Vagina (tissue), 2 donors: ENCODE results near the gene ASB13. TPM values are rescaled to one million over a fixed set of nuclear protein-coding genes. Genes with fewer than 3 reads are reported as not detected.

Experiments
- DNase-seq, 2 donors: peaks; one replicate each; pipeline ENCODE4 v3.0.0-alpha.2; 2017; ENCODE audit errors: extremely low spot score in 2 of 2
- H3K27ac ChIP-seq: fragments of 200-600 bp; sonication (generic); one replicate; pipeline ENCODE4 v1.5.1; 2019
- H3K27me3 ChIP-seq: fragments of 200-600 bp; sonication (generic); one replicate; pipeline ENCODE4 v1.5.1; 2019
- H3K36me3 ChIP-seq, 2 donors: fragments of 200-600 bp; sonication (generic); one replicate each; pipeline ENCODE4 v1.5.1; 2017 to 2019
- H3K4me1 ChIP-seq: fragments of 200-600 bp; sonication (generic); one replicate; pipeline ENCODE4 v1.5.1; 2019
- H3K4me3 ChIP-seq, 2 donors: fragments of 200-600 bp; sonication (generic); 1 replicate in 1 of 2; 2 replicates in 1 of 2; pipeline ENCODE4 v1.5.1; 2016 to 2019
- H3K9me3 ChIP-seq: fragments of 200-600 bp; sonication (generic); one replicate; pipeline ENCODE4 v1.5.1; 2019
- POLR2A ChIP-seq, 2 donors: fragments of 450-650 bp; IDR thresholded peaks; one replicate each; pipeline ENCODE4 v1.6.1; 2017; ENCODE audit warnings: antibody characterized with exemption in 2 of 2, mild to moderate bottlenecking in 2 of 2, moderate library complexity in 2 of 2
- POLR2AphosphoS5 ChIP-seq, 2 donors: sonication (generic); formaldehyde crosslinking; IDR thresholded peaks; one replicate each; pipeline ENCODE4 v1.9.0; 2017; ENCODE audit warnings: antibody characterized with exemption in 2 of 2, mild to moderate bottlenecking in 2 of 2, low read depth in 1 of 2; ENCODE audit not compliant: insufficient read depth in 1 of 2
- intact Hi-C: fragments of 100-400 bp; cut with DNase I; formaldehyde crosslinking; loops from one replicate; pipeline ENCODE4 v1.15.1; 2023
- total RNA-seq: library from RNA; depleted of rRNA; stranded (reverse); fragments of >200 nt; gene quantifications from one replicate; pipeline ENCODE4 v1.2.3, GENCODE V29; 2016
- TF ChIP-seq, protein P1 (sequence below), 3 experiments: fragments of 450-650 bp in 2 of 3; fragments of 200-600 bp in 1 of 3; sonication (generic) in 1 of 3; IDR thresholded peaks; one replicate each; pipeline ENCODE4 v1.5.1; 2017 to 2019; ENCODE audit warnings: antibody characterized with exemption in 3 of 3, mild to moderate bottlenecking in 2 of 3, moderate library complexity in 2 of 3

ASB13 gene
- total RNA-seq, 1 donor from 2014 or later, result 17.4 TPM

- TF ChIP-seq POLR2A (IDR thresholded peaks at IDR 0.05) (no peak), POLR2AphosphoS5 (IDR thresholded peaks at IDR 0.05; ENCODE audit: insufficient read depth in 1 of 2, low read depth in 1 of 2) (no peak)
- TF ChIP-seq, protein P1, sequence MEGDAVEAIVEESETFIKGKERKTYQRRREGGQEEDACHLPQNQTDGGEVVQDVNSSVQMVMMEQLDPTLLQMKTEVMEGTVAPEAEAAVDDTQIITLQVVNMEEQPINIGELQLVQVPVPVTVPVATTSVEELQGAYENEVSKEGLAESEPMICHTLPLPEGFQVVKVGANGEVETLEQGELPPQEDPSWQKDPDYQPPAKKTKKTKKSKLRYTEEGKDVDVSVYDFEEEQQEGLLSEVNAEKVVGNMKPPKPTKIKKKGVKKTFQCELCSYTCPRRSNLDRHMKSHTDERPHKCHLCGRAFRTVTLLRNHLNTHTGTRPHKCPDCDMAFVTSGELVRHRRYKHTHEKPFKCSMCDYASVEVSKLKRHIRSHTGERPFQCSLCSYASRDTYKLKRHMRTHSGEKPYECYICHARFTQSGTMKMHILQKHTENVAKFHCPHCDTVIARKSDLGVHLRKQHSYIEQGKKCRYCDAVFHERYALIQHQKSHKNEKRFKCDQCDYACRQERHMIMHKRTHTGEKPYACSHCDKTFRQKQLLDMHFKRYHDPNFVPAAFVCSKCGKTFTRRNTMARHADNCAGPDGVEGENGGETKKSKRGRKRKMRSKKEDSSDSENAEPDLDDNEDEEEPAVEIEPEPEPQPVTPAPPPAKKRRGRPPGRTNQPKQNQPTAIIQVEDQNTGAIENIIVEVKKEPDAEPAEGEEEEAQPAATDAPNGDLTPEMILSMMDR (IDR thresholded peaks at IDR 0.05), result no peak
- no peak overlapping the region for H3K27ac ChIP-seq
- intact Hi-C loops, result no loop called here
Measured at GRCh38 chr10:5603848-5604170, 62.6 kb downstream of the ASB13 start.

GRCh38 chr10:5603091-5603847 lies 63.1 kb downstream of the ASB13 start:
- intact Hi-C loops, result no loop called here
- Histone ChIP-seq H3K4me3 (no peak overlapping the region), H3K4me1 (no peaks in the 10 kb centered on the region), H3K36me3 (no peaks in the 10 kb centered on the region), H3K9me3 (no peaks in the 10 kb centered on the region), H3K27ac (no peak overlapping the region), H3K27me3 (no peaks in the 10 kb centered on the region)
- TF ChIP-seq POLR2AphosphoS5 (IDR thresholded peaks at IDR 0.05; ENCODE audit: insufficient read depth in 1 of 2, low read depth in 1 of 2), result no peak
- TF ChIP-seq POLR2A (IDR thresholded peaks at IDR 0.05), result no peak
- DNase-seq, result no peak

More at GRCh38 chr10:5603848-5604170, 62.6 kb downstream of the ASB13 start:
- no peaks in the 10 kb centered on the region for H3K27me3 ChIP-seq
- no peak overlapping the region for H3K4me3 ChIP-seq
- no peaks in the 10 kb centered on the region for H3K9me3 ChIP-seq
- H3K4me1 ChIP-seq, result no peaks in the 10 kb centered on the region
- H3K36me3 ChIP-seq, result no peaks in the 10 kb centered on the region
- DNase-seq, result no peak

- peaks cover 5% of the 10 kb centered on the region for H3K4me1 ChIP-seq
- no peaks in the 10 kb centered on the region for H3K27me3 ChIP-seq
- TF ChIP-seq POLR2AphosphoS5 (IDR thresholded peaks at IDR 0.05; ENCODE audit: insufficient read depth in 1 of 2, low read depth in 1 of 2) (no peak), POLR2A (IDR thresholded peaks at IDR 0.05) (no peak)
- TF ChIP-seq, protein P1 (IDR thresholded peaks at IDR 0.05), result no peak
- no peak overlapping the region for H3K27ac ChIP-seq
- intact Hi-C loops, result no loop called here
- H3K9me3 ChIP-seq, result no peaks in the 10 kb centered on the region
- no peak overlapping the region for H3K4me3 ChIP-seq
- no peak for DNase-seq
- no peaks in the 10 kb centered on the region for H3K36me3 ChIP-seq
Measured at GRCh38 chr10:5601826-5602495, 64.4 kb downstream of the ASB13 start.

GRCh38 chr10:5600908-5601307 lies 65.5 kb downstream of the ASB13 start:
- H3K4me1 ChIP-seq, result peaks cover 15% of the 10 kb centered on the region
- no peak overlapping the region for H3K4me3 ChIP-seq
- no peak for DNase-seq
- H3K27me3 ChIP-seq, result no peaks in the 10 kb centered on the region
- H3K9me3 ChIP-seq, result no peaks in the 10 kb centered on the region
- intact Hi-C loops, result no loop called here
- TF ChIP-seq POLR2AphosphoS5 (IDR thresholded peaks at IDR 0.05; ENCODE audit: insufficient read depth in 1 of 2, low read depth in 1 of 2) (no peak), POLR2A (IDR thresholded peaks at IDR 0.05) (no peak)
- TF ChIP-seq, protein P1 (IDR thresholded peaks at IDR 0.05), result no peak
- H3K27ac ChIP-seq, result no peak overlapping the region
- H3K36me3 ChIP-seq, result no peaks in the 10 kb centered on the region

GRCh38 chr10:5599613-5600520 lies 66.5 kb downstream of the ASB13 start:
- Histone ChIP-seq H3K4me1 (peaks cover 25% of the 10 kb centered on the region), H3K9me3 (no peaks in the 10 kb centered on the region), H3K36me3 (no peaks in the 10 kb centered on the region), H3K4me3 (no peak overlapping the region), H3K27ac (no peak overlapping the region), H3K27me3 (no peaks in the 10 kb centered on the region)
- intact Hi-C loops, result no loop called here
- TF ChIP-seq POLR2AphosphoS5 (IDR thresholded peaks at IDR 0.05; ENCODE audit: insufficient read depth in 1 of 2, low read depth in 1 of 2) (no peak), POLR2A (IDR thresholded peaks at IDR 0.05) (no peak)
- TF ChIP-seq, protein P1 (IDR thresholded peaks at IDR 0.05), result no peak
- no peak for DNase-seq
